ENCODE results near the gene PLAC1. TPM values are rescaled to one million over a fixed set of nuclear protein-coding genes. Genes with fewer than 3 reads are reported as not detected.
A peak's percentile ranks its signal among the peaks of the same experiment; 100 is the strongest.

PLAC1 gene
- total RNA-seq, 1 experiment from 2014 or later: 0.91 TPM

DNA sequence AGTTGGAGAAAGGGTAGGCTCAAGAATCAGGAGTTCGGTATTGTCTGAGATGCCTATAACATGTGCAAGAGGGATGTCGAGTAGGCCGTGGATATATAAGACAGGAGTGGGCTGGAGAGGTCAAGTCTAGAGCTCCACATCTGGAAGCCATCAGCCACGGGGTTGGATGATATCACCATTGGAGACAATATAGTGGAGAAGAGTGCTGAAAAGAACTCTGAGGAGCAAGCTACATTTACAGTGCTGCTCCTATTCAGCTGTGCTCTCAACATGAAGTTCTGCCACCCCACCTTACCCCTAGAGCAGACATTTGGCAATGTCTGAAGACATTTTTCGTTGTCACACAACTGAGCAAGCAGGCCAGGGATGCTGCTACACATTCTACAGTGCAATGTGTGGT is 20.9 kb upstream of the PLAC1 start:
- POLR2A ChIA-PET: no interaction called here
- no peak overlapping the region for H3K27ac Mint-ChIP-seq (ENCODE audit: low read depth, unreplicated experiment)
- intact Hi-C loops (cut with micrococcal nuclease): no loop called here

DNA sequence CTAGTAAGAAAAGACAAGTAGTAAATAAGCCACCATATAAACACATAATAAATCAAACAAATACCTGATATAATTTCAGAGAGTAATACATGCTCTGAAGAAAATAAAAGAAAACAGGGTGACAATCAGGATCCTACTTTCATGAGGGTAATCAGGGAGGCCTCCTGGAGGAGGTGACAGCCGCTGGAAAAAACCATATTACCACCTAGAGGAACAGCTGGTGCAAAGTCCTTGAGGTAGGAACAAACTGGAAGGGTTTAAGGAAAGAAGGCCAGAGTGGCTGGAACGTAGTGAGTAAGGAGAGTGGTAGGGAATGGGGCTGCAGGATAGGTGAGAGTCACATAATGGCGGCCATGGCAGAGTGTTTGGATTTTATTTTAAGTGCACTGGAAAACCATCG is 19.1 kb upstream of the PLAC1 start:
- no TSS peak for BruUV-seq (replicated peaks)
- Mint-ChIP-seq H3K4me3 (ENCODE audit: unreplicated experiment) (no peak overlapping the region), H3K27me3 (ENCODE audit: insufficient read depth, unreplicated experiment) (peaks cover 16% of the 10 kb centered on the region), H3K9me3 (ENCODE audit: unreplicated experiment) (no peaks in the 10 kb centered on the region), H3K36me3 (ENCODE audit: insufficient read depth, unreplicated experiment) (no peaks in the 10 kb centered on the region), H3K4me1 (ENCODE audit: insufficient read depth, unreplicated experiment) (no peaks in the 10 kb centered on the region), H3K27ac (ENCODE audit: low read depth, unreplicated experiment) (no peak overlapping the region)
- no peak for DNase-seq (ENCODE audit: unreplicated experiment)
- CTCF ChIA-PET: interaction anchor here (1.2 kb wide), 1 partner anchor 8 kb away, joined by 3 read pairs; no protein-coding TSS in a partner anchor
- TF ChIP-seq, protein P1, sequence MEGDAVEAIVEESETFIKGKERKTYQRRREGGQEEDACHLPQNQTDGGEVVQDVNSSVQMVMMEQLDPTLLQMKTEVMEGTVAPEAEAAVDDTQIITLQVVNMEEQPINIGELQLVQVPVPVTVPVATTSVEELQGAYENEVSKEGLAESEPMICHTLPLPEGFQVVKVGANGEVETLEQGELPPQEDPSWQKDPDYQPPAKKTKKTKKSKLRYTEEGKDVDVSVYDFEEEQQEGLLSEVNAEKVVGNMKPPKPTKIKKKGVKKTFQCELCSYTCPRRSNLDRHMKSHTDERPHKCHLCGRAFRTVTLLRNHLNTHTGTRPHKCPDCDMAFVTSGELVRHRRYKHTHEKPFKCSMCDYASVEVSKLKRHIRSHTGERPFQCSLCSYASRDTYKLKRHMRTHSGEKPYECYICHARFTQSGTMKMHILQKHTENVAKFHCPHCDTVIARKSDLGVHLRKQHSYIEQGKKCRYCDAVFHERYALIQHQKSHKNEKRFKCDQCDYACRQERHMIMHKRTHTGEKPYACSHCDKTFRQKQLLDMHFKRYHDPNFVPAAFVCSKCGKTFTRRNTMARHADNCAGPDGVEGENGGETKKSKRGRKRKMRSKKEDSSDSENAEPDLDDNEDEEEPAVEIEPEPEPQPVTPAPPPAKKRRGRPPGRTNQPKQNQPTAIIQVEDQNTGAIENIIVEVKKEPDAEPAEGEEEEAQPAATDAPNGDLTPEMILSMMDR (IDR thresholded peaks at IDR 0.05; ENCODE audit: unreplicated experiment): no peak
- intact Hi-C loops (cut with micrococcal nuclease): no loop called here
- POLR2A ChIA-PET: interaction anchor here (0.8 kb wide), 1 partner anchor 46 kb away, joined by 3 read pairs; no protein-coding TSS in a partner anchor

More for the DNA sequence above, 20.9 kb upstream of the PLAC1 start:
- no peak for DNase-seq (ENCODE audit: unreplicated experiment)
- TF ChIP-seq, protein P1 (IDR thresholded peaks at IDR 0.05; ENCODE audit: unreplicated experiment): no peak
- no TSS peak for BruUV-seq (replicated peaks)
- Mint-ChIP-seq H3K4me1 (ENCODE audit: insufficient read depth, unreplicated experiment) (no peaks in the 10 kb centered on the region), H3K4me3 (ENCODE audit: unreplicated experiment) (no peak overlapping the region), H3K36me3 (ENCODE audit: insufficient read depth, unreplicated experiment) (no peaks in the 10 kb centered on the region), H3K27me3 (ENCODE audit: insufficient read depth, unreplicated experiment) (peaks cover 16% of the 10 kb centered on the region), H3K9me3 (ENCODE audit: unreplicated experiment) (no peaks in the 10 kb centered on the region)
- CTCF ChIA-PET: interaction anchor here (1.2 kb wide), 1 partner anchor 50 kb away, joined by 4 read pairs; no protein-coding TSS in a partner anchor

DNA sequence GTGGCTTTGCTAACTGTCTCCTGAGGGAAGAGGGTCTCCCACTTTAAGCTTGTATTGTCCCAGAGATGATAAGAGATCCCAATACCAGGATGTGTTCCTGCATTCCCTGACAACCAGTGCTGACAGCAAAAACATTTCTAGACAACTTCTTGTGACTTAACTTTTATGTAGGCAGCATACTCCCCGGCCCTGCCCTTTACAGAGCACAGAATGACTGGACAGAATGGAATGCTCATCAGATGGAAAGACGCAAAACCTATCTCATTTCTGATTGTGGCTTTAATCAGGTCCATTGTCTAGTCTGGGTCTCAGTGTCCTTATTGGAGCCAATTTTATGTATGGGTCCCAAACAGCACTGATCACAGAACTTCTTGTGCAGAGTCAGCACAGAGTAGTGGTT is 18.2 kb upstream of the PLAC1 start:
- Mint-ChIP-seq H3K27me3 (ENCODE audit: insufficient read depth, unreplicated experiment) (peaks cover 16% of the 10 kb centered on the region), H3K9me3 (ENCODE audit: unreplicated experiment) (no peaks in the 10 kb centered on the region), H3K4me1 (ENCODE audit: insufficient read depth, unreplicated experiment) (peaks cover 2% of the 10 kb centered on the region), H3K4me3 (ENCODE audit: unreplicated experiment) (no peak overlapping the region), H3K27ac (ENCODE audit: low read depth, unreplicated experiment) (peak overlapping the region; percentile 13), H3K36me3 (ENCODE audit: insufficient read depth, unreplicated experiment) (no peaks in the 10 kb centered on the region)
- POLR2A ChIA-PET: interaction anchor here (0.7 kb wide), 1 partner anchor 9 kb away, joined by 4 read pairs; no protein-coding TSS in a partner anchor
- BruUV-seq (replicated peaks): no TSS peak
- CTCF ChIA-PET: interaction anchor here (0.6 to 1.2 kb wide), 2 partner anchors 9 to 1256 kb away, joined by 3 to 4 read pairs; no protein-coding TSS in a partner anchor
- DNase-seq (ENCODE audit: unreplicated experiment): peak; percentile 35
- TF ChIP-seq, protein P1 (IDR thresholded peaks at IDR 0.05; ENCODE audit: unreplicated experiment): no peak
- intact Hi-C loops (cut with micrococcal nuclease): no loop called here

DNA sequence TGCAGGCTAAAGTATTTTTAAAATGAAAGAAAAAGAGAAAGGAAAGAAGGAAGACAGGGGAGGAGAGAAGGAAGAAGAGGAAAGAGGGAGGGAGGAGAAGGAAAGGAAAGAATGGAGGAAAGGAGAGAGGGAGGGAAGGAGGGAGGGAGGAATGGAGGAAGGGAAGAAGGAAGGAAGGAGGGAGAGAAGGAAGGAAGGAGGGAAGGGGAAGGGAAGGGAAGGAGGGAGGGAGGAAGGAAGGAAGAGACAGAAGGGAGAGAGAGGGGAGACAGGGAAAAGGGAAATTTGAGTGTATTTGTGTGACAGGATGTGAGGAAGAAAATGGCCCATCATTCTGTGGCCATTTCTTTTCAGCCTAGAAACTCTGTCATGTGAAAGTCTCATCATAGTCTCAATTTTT is 14.9 kb upstream of the PLAC1 start:
- peaks cover 10% of the 10 kb centered on the region for H3K27me3 Mint-ChIP-seq (ENCODE audit: insufficient read depth, unreplicated experiment)
- CTCF ChIA-PET: no interaction called here
- no peak for DNase-seq (ENCODE audit: unreplicated experiment)
- no peaks in the 10 kb centered on the region for H3K9me3 Mint-ChIP-seq (ENCODE audit: unreplicated experiment)
- TF ChIP-seq, protein P1 (IDR thresholded peaks at IDR 0.05; ENCODE audit: unreplicated experiment): no peak
- intact Hi-C loops (cut with micrococcal nuclease): no loop called here
- BruUV-seq (replicated peaks): no TSS peak
- H3K4me1 Mint-ChIP-seq (ENCODE audit: insufficient read depth, unreplicated experiment): peaks cover 23% of the 10 kb centered on the region
- H3K4me3 Mint-ChIP-seq (ENCODE audit: unreplicated experiment): no peak overlapping the region
- no peaks in the 10 kb centered on the region for H3K36me3 Mint-ChIP-seq (ENCODE audit: insufficient read depth, unreplicated experiment)
- H3K27ac Mint-ChIP-seq (ENCODE audit: low read depth, unreplicated experiment): no peak overlapping the region
- POLR2A ChIA-PET: no interaction called here

Measured in MCF 10A (cell line).